ENCODE measurements around the gene PHLPP1.

Gene PHLPP1

GRCh38 chr18:62959481-62959880 lies 244.1 kb downstream of the PHLPP1 start:
- DNase-seq (ENCODE audit: low read depth), result no peak
- no peak overlapping the region for H3K4me3 ChIP-seq (ENCODE audit: low read length)
- TF ChIP-seq CTCF (conservative IDR thresholded peaks at IDR 0.05; ENCODE audit: low read depth, low read length), result no peak

GRCh38 chr18:62963507-62963906 lies 248.2 kb downstream of the PHLPP1 start:
- no peak for TF ChIP-seq CTCF (conservative IDR thresholded peaks at IDR 0.05; ENCODE audit: low read depth, low read length)
- H3K4me3 ChIP-seq (ENCODE audit: low read length), result no peak overlapping the region
- DNase-seq (ENCODE audit: low read depth), result no peak

GRCh38 chr18:62964432-62964831 lies 249.1 kb downstream of the PHLPP1 start:
- no peak for DNase-seq (ENCODE audit: low read depth)
- no peak for TF ChIP-seq CTCF (conservative IDR thresholded peaks at IDR 0.05; ENCODE audit: low read depth, low read length)
- H3K4me3 ChIP-seq (ENCODE audit: low read length), result no peak overlapping the region

- DNase-seq (ENCODE audit: low read depth), result no peak
- no peak for TF ChIP-seq CTCF (conservative IDR thresholded peaks at IDR 0.05; ENCODE audit: low read depth, low read length)
- no peak overlapping the region for H3K4me3 ChIP-seq (ENCODE audit: low read length)
Measured at GRCh38 chr18:62967089-62967488, 251.7 kb downstream of the PHLPP1 start.

GRCh38 chr18:62973689-62974088 lies 258.3 kb downstream of the PHLPP1 start:
- DNase-seq (ENCODE audit: low read depth), result no peak
- no peak for TF ChIP-seq CTCF (conservative IDR thresholded peaks at IDR 0.05; ENCODE audit: low read depth, low read length)
- H3K4me3 ChIP-seq (ENCODE audit: low read length), result no peak overlapping the region

- no peak for DNase-seq (ENCODE audit: low read depth)
- no peak overlapping the region for H3K4me3 ChIP-seq (ENCODE audit: low read length)
- TF ChIP-seq CTCF (conservative IDR thresholded peaks at IDR 0.05; ENCODE audit: low read depth, low read length), result no peak
Measured at GRCh38 chr18:62974388-62974787, 259.0 kb downstream of the PHLPP1 start.

- no peak for TF ChIP-seq CTCF (conservative IDR thresholded peaks at IDR 0.05; ENCODE audit: low read depth, low read length)
- H3K4me3 ChIP-seq (ENCODE audit: low read length), result no peak overlapping the region
- no peak for DNase-seq (ENCODE audit: low read depth)
Measured at GRCh38 chr18:62974928-62975675, 259.8 kb downstream of the PHLPP1 start.

All from retinal pigment epithelial cell (primary cell).